NCI-H128 (cell line): ENCODE results near the gene PIK3CD.

ENCODE experiments used
- DNase-seq: peaks from one replicate; lab custom pipeline; 2025; ENCODE audit not compliant: unreplicated experiment; lab: John Stamatoyannopoulos, UW

PIK3CD gene

GRCh38 chr1:9764550-9764949 is 113.0 kb downstream of the PIK3CD start:
- no peak for DNase-seq

GRCh38 chr1:9766759-9767442 is 115.4 kb downstream of the PIK3CD start:
- no peak for DNase-seq

GRCh38 chr1:9767964-9768668 is 116.6 kb downstream of the PIK3CD start:
- DNase-seq: no peak

- DNase-seq: no peak
Observed at GRCh38 chr1:9768983-9769382, 117.5 kb downstream of the PIK3CD start.

- no peak for DNase-seq
Observed at GRCh38 chr1:9770298-9770697, 118.8 kb downstream of the PIK3CD start.

GRCh38 chr1:9774712-9775679 is 123.5 kb downstream of the PIK3CD start:
- no peak for DNase-seq

GRCh38 chr1:9776685-9777084 is 125.2 kb downstream of the PIK3CD start:
- DNase-seq: no peak
